Panc1 (cell line): Measurements from ENCODE around the gene BTBD9. TPM values are rescaled to one million over a fixed set of nuclear protein-coding genes. Genes with fewer than 3 reads are reported as not detected.

Experiments used
- ATAC-seq: fragments of 200-7000 bp; cut with Tn5 transposase; 2 replicates; pipeline ENCODE4 v1.9.1; 2020; ENCODE audit warnings: mild to moderate bottlenecking, moderate library complexity
- BruUV-seq: library from RNA; stranded (reverse); fragments of 400-500 nt; replicated peaks from 2 replicates; lab custom pipeline; 2021; lab: Mats Ljungman, UMichigan
- CTCF ChIA-PET: fragments of 300-600 bp; sonication (Branson Sonifier 250); formaldehyde crosslinking; loops from one replicate; lab custom pipeline; 2022; ENCODE audit warnings: antibody characterized with exemption; lab: Charles Lee
- POLR2A ChIA-PET: fragments of 300-600 bp; sonication (Branson Sonifier 250); formaldehyde crosslinking; loops from one replicate; lab custom pipeline; 2022; ENCODE audit warnings: antibody characterized with exemption; lab: Charles Lee
- DNase-seq: peaks from one replicate; pipeline ENCODE4 v3.0.0-alpha.2; 2010; ENCODE audit warnings: low read depth, low spot score
- H3K27ac ChIP-seq: 2 replicates; pipeline ENCODE4 v1.5.1; 2011; ENCODE audit warnings: mild to moderate bottlenecking, low read length, inconsistent platforms
- H3K27me3 ChIP-seq: fragments of 200-500 bp; sonication (Bioruptor generic); 2 replicates; pipeline ENCODE4 v1.6.0; 2014; ENCODE audit warnings: low read length, inconsistent platforms; ENCODE audit not compliant: control insufficient read depth, insufficient read depth
- H3K36me3 ChIP-seq: fragments of 200-500 bp; sonication (Bioruptor generic); 2 replicates; pipeline ENCODE4 v1.5.1; 2014; ENCODE audit warnings: inconsistent platforms, mild to moderate bottlenecking, low read length, moderate library complexity; ENCODE audit not compliant: control insufficient read depth, insufficient read depth
- H3K4me1 ChIP-seq: 2 replicates; pipeline ENCODE4 v1.5.1; 2011; ENCODE audit warnings: inconsistent platforms, mild to moderate bottlenecking, low read length, moderate library complexity; ENCODE audit not compliant: control insufficient read depth, insufficient read depth
- H3K4me3 ChIP-seq, 2 experiments: 2 replicates each; pipeline ENCODE4 v1.5.1; 2011 to 2012; ENCODE audit warnings: low read depth in 2 of 2, low read length in 2 of 2, mild to moderate bottlenecking in 2 of 2, inconsistent platforms in 1 of 2, moderate library complexity in 1 of 2
- H3K9me3 ChIP-seq: fragments of 200-500 bp; sonication (Bioruptor generic); 2 replicates; pipeline ENCODE4 v1.5.1; 2014; ENCODE audit warnings: low read depth, mild to moderate bottlenecking, inconsistent platforms, low read length, moderate library complexity; ENCODE audit not compliant: control insufficient read depth, insufficient read depth
- POLR2AphosphoS5 ChIP-seq: IDR thresholded peaks from 2 replicates; pipeline ENCODE4 v1.6.1; 2012; ENCODE audit warnings: mild to moderate bottlenecking, low read depth, low read length, moderate library complexity
- SIN3A ChIP-seq: IDR thresholded peaks from 2 replicates; pipeline ENCODE4 v1.6.1; 2012; ENCODE audit warnings: low read depth, mild to moderate bottlenecking, low read length, moderate library complexity, borderline replicate concordance; ENCODE audit not compliant: insufficient read depth
- TCF7L2 ChIP-seq: IDR thresholded peaks from 2 replicates; pipeline ENCODE4 v1.6.1; 2011; ENCODE audit warnings: mild to moderate bottlenecking, low read depth, low read length, inconsistent platforms
- in situ Hi-C: cut with HindIII; loops from 2 replicates; pipeline ENCODE4 v1.10.0; 2016; ENCODE audit warnings: low sequenced_read_pairs, low pct_unique_long_range_greater_than_20kb
- intact Hi-C: fragments of 100-400 bp; cut with micrococcal nuclease; formaldehyde crosslinking; loops from one replicate; pipeline ENCODE4 v1.10.0; 2022; ENCODE audit not compliant: unreplicated experiment
- total RNA-seq: library from RNA; stranded (reverse); gene quantifications from one replicate; pipeline ENCODE4 v1.2.1, GENCODE V29; 2021; ENCODE audit not compliant: unreplicated experiment
- TF ChIP-seq, protein P1 (sequence below), 2 experiments: IDR thresholded peaks; 2 replicates each; pipeline ENCODE4 v1.6.1; 2011 to 2012; ENCODE audit warnings: low read depth in 2 of 2, control low read depth in 1 of 2, low read length in 1 of 2, mild to moderate bottlenecking in 1 of 2, moderate library complexity in 1 of 2; ENCODE audit not compliant: insufficient read depth in 1 of 2
- TF ChIP-seq, protein P2 (sequence below): fragments of 450-650 bp; IDR thresholded peaks from 2 replicates; pipeline ENCODE4 v1.5.1; 2017; ENCODE audit warnings: mild to moderate bottlenecking

BTBD9 gene
- total RNA-seq, 1 experiment from 2014 or later: 12.8 TPM

DNA sequence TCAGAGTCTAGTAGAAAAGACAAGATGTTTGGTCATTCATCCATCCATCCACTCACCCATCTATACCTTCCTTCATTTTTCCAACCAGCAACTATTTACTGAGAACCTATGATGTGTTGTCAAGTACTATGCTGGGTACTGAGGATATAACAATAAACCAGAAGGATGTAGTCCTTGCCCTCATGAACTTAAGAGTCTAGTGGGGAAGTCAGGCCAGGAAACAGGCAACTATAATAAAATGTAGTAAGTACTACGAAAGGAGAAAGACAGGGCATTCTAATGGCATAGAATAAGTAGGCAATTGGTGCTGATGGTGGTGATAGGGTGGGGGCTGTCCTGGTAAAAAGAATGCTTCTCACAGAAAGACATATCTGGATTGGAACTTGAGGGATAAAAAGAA, 245.7 kb downstream of the BTBD9 start:
- intact Hi-C loops: no loop called here
- BruUV-seq: no TSS peak
- Histone ChIP-seq H3K4me3 (no peak overlapping the region), H3K4me1 (no peaks in the 10 kb centered on the region), H3K9me3 (no peaks in the 10 kb centered on the region), H3K27me3 (no peaks in the 10 kb centered on the region), H3K27ac (no peak overlapping the region), H3K36me3 (no peaks in the 10 kb centered on the region)
- ChIA-PET POLR2A (no interaction called here), CTCF (no interaction called here)
- DNase-seq (no peak), ATAC-seq (no peak)
- TF ChIP-seq POLR2AphosphoS5 (no peak), TCF7L2 (no peak), SIN3A (no peak)
- TF ChIP-seq, protein P1, sequence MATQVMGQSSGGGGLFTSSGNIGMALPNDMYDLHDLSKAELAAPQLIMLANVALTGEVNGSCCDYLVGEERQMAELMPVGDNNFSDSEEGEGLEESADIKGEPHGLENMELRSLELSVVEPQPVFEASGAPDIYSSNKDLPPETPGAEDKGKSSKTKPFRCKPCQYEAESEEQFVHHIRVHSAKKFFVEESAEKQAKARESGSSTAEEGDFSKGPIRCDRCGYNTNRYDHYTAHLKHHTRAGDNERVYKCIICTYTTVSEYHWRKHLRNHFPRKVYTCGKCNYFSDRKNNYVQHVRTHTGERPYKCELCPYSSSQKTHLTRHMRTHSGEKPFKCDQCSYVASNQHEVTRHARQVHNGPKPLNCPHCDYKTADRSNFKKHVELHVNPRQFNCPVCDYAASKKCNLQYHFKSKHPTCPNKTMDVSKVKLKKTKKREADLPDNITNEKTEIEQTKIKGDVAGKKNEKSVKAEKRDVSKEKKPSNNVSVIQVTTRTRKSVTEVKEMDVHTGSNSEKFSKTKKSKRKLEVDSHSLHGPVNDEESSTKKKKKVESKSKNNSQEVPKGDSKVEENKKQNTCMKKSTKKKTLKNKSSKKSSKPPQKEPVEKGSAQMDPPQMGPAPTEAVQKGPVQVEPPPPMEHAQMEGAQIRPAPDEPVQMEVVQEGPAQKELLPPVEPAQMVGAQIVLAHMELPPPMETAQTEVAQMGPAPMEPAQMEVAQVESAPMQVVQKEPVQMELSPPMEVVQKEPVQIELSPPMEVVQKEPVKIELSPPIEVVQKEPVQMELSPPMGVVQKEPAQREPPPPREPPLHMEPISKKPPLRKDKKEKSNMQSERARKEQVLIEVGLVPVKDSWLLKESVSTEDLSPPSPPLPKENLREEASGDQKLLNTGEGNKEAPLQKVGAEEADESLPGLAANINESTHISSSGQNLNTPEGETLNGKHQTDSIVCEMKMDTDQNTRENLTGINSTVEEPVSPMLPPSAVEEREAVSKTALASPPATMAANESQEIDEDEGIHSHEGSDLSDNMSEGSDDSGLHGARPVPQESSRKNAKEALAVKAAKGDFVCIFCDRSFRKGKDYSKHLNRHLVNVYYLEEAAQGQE (IDR thresholded peaks at IDR 0.05; ENCODE audit: insufficient read depth in 1 of 2, low read depth in 2 of 2, low read length in 1 of 2): no peak
- TF ChIP-seq, protein P2, sequence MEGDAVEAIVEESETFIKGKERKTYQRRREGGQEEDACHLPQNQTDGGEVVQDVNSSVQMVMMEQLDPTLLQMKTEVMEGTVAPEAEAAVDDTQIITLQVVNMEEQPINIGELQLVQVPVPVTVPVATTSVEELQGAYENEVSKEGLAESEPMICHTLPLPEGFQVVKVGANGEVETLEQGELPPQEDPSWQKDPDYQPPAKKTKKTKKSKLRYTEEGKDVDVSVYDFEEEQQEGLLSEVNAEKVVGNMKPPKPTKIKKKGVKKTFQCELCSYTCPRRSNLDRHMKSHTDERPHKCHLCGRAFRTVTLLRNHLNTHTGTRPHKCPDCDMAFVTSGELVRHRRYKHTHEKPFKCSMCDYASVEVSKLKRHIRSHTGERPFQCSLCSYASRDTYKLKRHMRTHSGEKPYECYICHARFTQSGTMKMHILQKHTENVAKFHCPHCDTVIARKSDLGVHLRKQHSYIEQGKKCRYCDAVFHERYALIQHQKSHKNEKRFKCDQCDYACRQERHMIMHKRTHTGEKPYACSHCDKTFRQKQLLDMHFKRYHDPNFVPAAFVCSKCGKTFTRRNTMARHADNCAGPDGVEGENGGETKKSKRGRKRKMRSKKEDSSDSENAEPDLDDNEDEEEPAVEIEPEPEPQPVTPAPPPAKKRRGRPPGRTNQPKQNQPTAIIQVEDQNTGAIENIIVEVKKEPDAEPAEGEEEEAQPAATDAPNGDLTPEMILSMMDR: no peak
- in situ Hi-C loops: no loop called here

DNA sequence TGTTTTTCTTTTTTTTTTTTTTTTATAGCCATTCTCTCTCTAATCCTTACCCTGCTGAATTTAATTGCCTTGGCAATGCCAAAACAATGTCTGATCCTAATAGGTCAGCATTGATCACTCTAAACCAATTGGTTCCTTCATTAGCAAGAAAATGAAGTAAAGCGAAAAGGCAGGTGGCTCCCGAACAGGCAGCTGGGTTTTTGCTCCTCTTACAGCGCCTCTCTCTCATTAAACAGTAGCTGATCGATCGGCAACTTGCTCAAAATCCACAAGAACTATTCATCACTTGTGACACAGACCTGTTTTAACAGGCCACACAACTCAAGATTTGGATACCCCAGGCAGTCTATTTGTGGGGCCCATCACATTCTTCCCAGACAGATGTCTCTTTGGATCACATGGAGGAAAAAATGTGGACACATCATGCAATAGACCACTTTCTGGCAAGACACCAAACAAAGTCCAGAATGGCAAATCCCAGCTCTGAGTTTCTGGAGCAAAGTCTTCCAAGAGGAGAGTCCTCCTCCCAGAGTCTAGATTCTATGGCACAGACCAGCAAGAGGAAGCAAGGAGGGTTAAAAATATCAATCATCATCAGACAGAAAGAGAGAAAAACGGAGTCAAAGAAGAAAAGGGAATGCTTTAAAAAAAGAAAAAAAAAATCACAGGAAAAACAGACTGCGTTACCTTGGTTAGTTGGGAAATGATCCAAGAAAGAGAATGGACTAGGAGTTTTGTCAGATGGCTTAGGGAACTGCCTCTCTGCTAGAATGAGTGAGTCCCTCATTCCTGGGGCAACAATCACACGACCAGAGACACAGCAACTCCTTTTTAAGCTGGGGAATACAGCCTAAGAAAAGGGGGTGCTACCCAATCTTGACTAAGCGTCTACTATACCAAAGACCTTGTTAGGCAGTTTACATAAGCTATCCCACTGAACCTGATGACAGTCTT, 247.8 kb downstream of the BTBD9 start:
- Histone ChIP-seq H3K27ac (no peak overlapping the region), H3K4me1 (no peaks in the 10 kb centered on the region), H3K36me3 (no peaks in the 10 kb centered on the region), H3K9me3 (no peaks in the 10 kb centered on the region), H3K4me3 (no peak overlapping the region), H3K27me3 (no peaks in the 10 kb centered on the region)
- TF ChIP-seq SIN3A (no peak), POLR2AphosphoS5 (no peak), TCF7L2 (no peak)
- TF ChIP-seq, protein P1 (IDR thresholded peaks at IDR 0.05; ENCODE audit: insufficient read depth in 1 of 2, low read depth in 2 of 2, low read length in 1 of 2): no peak
- TF ChIP-seq, protein P2: no peak
- POLR2A ChIA-PET: no interaction called here
- intact Hi-C loops: no loop called here
- in situ Hi-C loops: no loop called here
- no peak for ATAC-seq
- no TSS peak for BruUV-seq
- CTCF ChIA-PET: interaction anchor here (0.7 kb wide), 1 partner anchor 136 kb away, joined by 4 read pairs; no protein-coding TSS in a partner anchor
- DNase-seq: no peak
